ENCODE results near the gene SFTA2. TPM values are rescaled to one million over a fixed set of nuclear protein-coding genes. Genes with fewer than 3 reads are reported as not detected.

SFTA2 gene
- total and polyA plus RNA-seq, 10 of the 15 experiments (the other 5 are each of a cell fraction or from before 2014, with no cell fraction given) = 0.15 to 0.92 (median 0.33) TPM; not detected in 4

- no peaks in the 10 kb centered on the region for H3K36me3 ChIP-seq (ENCODE audit: control insufficient read depth in 2 of 2, insufficient read depth in 2 of 2, low read length in 1 of 2)
- ATAC-seq (no peak; the same call in 1 of the 3 replicates), FAIRE-seq (no peak), DNase-seq (ENCODE audit: low read depth, low spot score) (no peak)
- no peak overlapping the region for H3K9ac ChIP-seq (ENCODE audit: control insufficient read depth, insufficient read depth, low read length)
- no peak overlapping the region for H3K4me3 ChIP-seq
- RAD21 ChIA-PET (ENCODE audit: unreplicated experiment) = no interaction called here
- H3K79me2 ChIP-seq (ENCODE audit: control insufficient read depth, insufficient read depth, low read length) = no peaks in the 10 kb centered on the region
- H3K27me3 ChIP-seq (replicated peaks in 1 of 2; ENCODE audit: control insufficient read depth in 2 of 2, insufficient read depth in 2 of 2, low read length in 1 of 2) = no peaks in the 10 kb centered on the region
- intact Hi-C loops (cut with micrococcal nuclease; ENCODE audit: unreplicated experiment) = no loop called here
- no peak overlapping the region for H2AFZ ChIP-seq (ENCODE audit: control insufficient read depth, low read depth, low read length)
- POLR2A ChIA-PET = no interaction called here
- CTCF ChIA-PET = no interaction called here
- no peak overlapping the region for H3K27ac ChIP-seq (ENCODE audit: control insufficient read depth, insufficient read depth)
- 21% methylated on average over 5 of the region's 5 CpGs for WGBS (ENCODE audit: insufficient coverage, insufficient replicate concordance, low lambda C conversion rate, missing lambda C conversion rate)
- TF ChIP-seq CBFB (IDR thresholded peaks at IDR 0.05; ENCODE audit: low read depth) (0 out of 2 replicates have a peak, but pooled peaks have one; percentile 55), WRNIP1 (IDR thresholded peaks at IDR 0.05; ENCODE audit: borderline replicate concordance, low read depth, low read length) (no peak), MTA2 (IDR thresholded peaks at IDR 0.05; ENCODE audit: low read depth) (no peak), RUNX3 (IDR thresholded peaks at IDR 0.05; ENCODE audit: low read length) (peak; percentile 69)
- H3K4me1 ChIP-seq (ENCODE audit: control insufficient read depth, insufficient read depth, low read length) = no peaks in the 10 kb centered on the region
- SMC1A ChIA-PET (ENCODE audit: uncharacterized antibody, unreplicated experiment) = no interaction called here
- no TSS peak for BruUV-seq (replicated peaks)
- H3K4me2 ChIP-seq (ENCODE audit: control insufficient read depth, insufficient read depth) = no peak overlapping the region
- H3K9me3 ChIP-seq (replicated peaks; ENCODE audit: control insufficient read depth, insufficient read depth, low read length) = no peaks in the 10 kb centered on the region
- in situ Hi-C loops (cut with MboI) = no loop called here
- H4K20me1 ChIP-seq (ENCODE audit: control insufficient read depth, insufficient read depth) = no peaks in the 10 kb centered on the region
These were observed 33.2 kb upstream of the SFTA2 start for GRCh38 chr6:30965140-30965601.

GRCh38 chr6:30964075-30964474 is 32.1 kb upstream of the SFTA2 start:
- SMC1A ChIA-PET (ENCODE audit: uncharacterized antibody, unreplicated experiment) = no interaction called here
- Histone ChIP-seq H3K4me3 (no peak overlapping the region), H3K4me2 (ENCODE audit: control insufficient read depth, insufficient read depth) (no peak overlapping the region), H3K36me3 (ENCODE audit: control insufficient read depth in 2 of 2, insufficient read depth in 2 of 2, low read length in 1 of 2) (no peaks in the 10 kb centered on the region), H2AFZ (ENCODE audit: control insufficient read depth, low read depth, low read length) (no peak overlapping the region), H3K9me3 (replicated peaks; ENCODE audit: control insufficient read depth, insufficient read depth, low read length) (no peaks in the 10 kb centered on the region), H3K27ac (ENCODE audit: control insufficient read depth, insufficient read depth) (no peak overlapping the region), H4K20me1 (ENCODE audit: control insufficient read depth, insufficient read depth) (no peaks in the 10 kb centered on the region), H3K79me2 (ENCODE audit: control insufficient read depth, insufficient read depth, low read length) (no peaks in the 10 kb centered on the region), H3K4me1 (ENCODE audit: control insufficient read depth, insufficient read depth, low read length) (no peaks in the 10 kb centered on the region), H3K9ac (ENCODE audit: control insufficient read depth, insufficient read depth, low read length) (no peak overlapping the region), H3K27me3 (replicated peaks in 1 of 2; ENCODE audit: control insufficient read depth in 2 of 2, insufficient read depth in 2 of 2, low read length in 1 of 2) (no peaks in the 10 kb centered on the region)
- 25% methylated on average over 4 of the region's 4 CpGs for WGBS (ENCODE audit: insufficient coverage, insufficient replicate concordance, low lambda C conversion rate, missing lambda C conversion rate)
- no peak for DNase-seq (ENCODE audit: low read depth, low spot score)
- BruUV-seq (replicated peaks) = no TSS peak
- no peak for FAIRE-seq
- CTCF ChIA-PET = no interaction called here
- POLR2A ChIA-PET = no interaction called here
- RAD21 ChIA-PET (ENCODE audit: unreplicated experiment) = no interaction called here
- no peak for ATAC-seq
- TF ChIP-seq RUNX3 (IDR thresholded peaks at IDR 0.05; ENCODE audit: low read length) (peak; percentile 49; the same call in 1 of the 2 replicates), E4F1 (IDR thresholded peaks at IDR 0.05; ENCODE audit: borderline replicate concordance, partially characterized antibody) (no peak)
- in situ Hi-C loops (cut with MboI) (no loop called here), intact Hi-C loops (cut with micrococcal nuclease; ENCODE audit: unreplicated experiment) (no loop called here)
